SU-DHL-6 (cell line): ENCODE data around the gene LRPAP1.

Experiments
- H2AFZ ChIP-seq: fragments of 200-600 bp; sonication (generic); 2 replicates; pipeline ENCODE4 v1.6.1; 2014; ENCODE audit warnings: low read depth, mild to moderate bottlenecking, moderate library complexity, mixed read lengths, antibody characterized with exemption, low read length; ENCODE audit not compliant: severe bottlenecking
- H3F3A ChIP-seq: fragments of 200-600 bp; shearing (Covaris generic); 2 replicates; pipeline ENCODE4 v1.6.0; 2016; ENCODE audit warnings: antibody characterized with exemption, mild to moderate bottlenecking; ENCODE audit not compliant: insufficient read depth
- H3K27ac ChIP-seq: fragments of 200-600 bp; sonication (generic); 2 replicates; pipeline ENCODE4 v1.5.1; 2016; ENCODE audit warnings: low read depth, mild to moderate bottlenecking, low read length, moderate library complexity, mixed read lengths
- H3K27me3 ChIP-seq: fragments of 200-600 bp; sonication (generic), shearing (Covaris generic); 2 replicates; pipeline ENCODE4 v1.6.0; 2014; ENCODE audit warnings: mild to moderate bottlenecking, low read length
- H3K36me3 ChIP-seq: fragments of 200-600 bp; sonication (generic); 2 replicates; pipeline ENCODE4 v1.6.1; 2014; ENCODE audit warnings: mild to moderate bottlenecking, low read length, mixed read lengths
- H3K4me2 ChIP-seq: fragments of 300-600, 200-600 bp; shearing (Covaris generic), sonication (generic); 2 replicates; pipeline ENCODE4 v1.6.0; 2014; ENCODE audit warnings: low read length, low read depth, mild to moderate bottlenecking; ENCODE audit not compliant: poor library complexity, severe bottlenecking
- H3K4me3 ChIP-seq: fragments of 200-600 bp; sonication (generic); 2 replicates; pipeline ENCODE4 v1.5.1; 2014; ENCODE audit warnings: antibody characterized with exemption, low read length, mild to moderate bottlenecking, mixed read lengths; ENCODE audit not compliant: insufficient read depth, poor library complexity, severe bottlenecking
- H3K79me2 ChIP-seq: fragments of 200-600 bp; sonication (generic); 2 replicates; pipeline ENCODE4 v1.6.1; 2014; ENCODE audit warnings: mild to moderate bottlenecking, low read length, moderate library complexity; ENCODE audit not compliant: insufficient read depth
- H3K9ac ChIP-seq: fragments of 200-600 bp; sonication (generic); 2 replicates; pipeline ENCODE4 v1.7.0; 2014; ENCODE audit warnings: mild to moderate bottlenecking, low read length
- H3K9me2 ChIP-seq: fragments of 200-600 bp; sonication (generic); replicated peaks from 2 replicates; pipeline ENCODE4 v1.6.1; 2014; ENCODE audit warnings: low read length; ENCODE audit not compliant: insufficient read depth
- H3K9me3 ChIP-seq: fragments of 200-600 bp; sonication (generic); 2 replicates; pipeline ENCODE4 v1.6.1; 2014; ENCODE audit warnings: low read length, mixed read lengths; ENCODE audit not compliant: insufficient read depth
- H4K20me1 ChIP-seq: fragments of 200-600 bp; sonication (generic); 2 replicates; pipeline ENCODE4 v1.6.1; 2014; ENCODE audit warnings: low read depth, mild to moderate bottlenecking, antibody characterized with exemption, low read length, moderate library complexity, mixed read lengths
- EZH2phosphoT487 ChIP-seq: fragments of 200-600 bp; sonication (generic), shearing (Covaris generic); conservative IDR thresholded peaks from 2 replicates; pipeline ENCODE4 v1.6.1; 2018; ENCODE audit warnings: mild to moderate bottlenecking, antibody characterized with exemption, low read length, moderate library complexity, mixed read lengths
- TF ChIP-seq, protein P1 (sequence below): fragments of 200-600 bp; sonication (generic); IDR thresholded peaks from one replicate; pipeline ENCODE4 v1.5.1; 2017; ENCODE audit warnings: antibody characterized with exemption, mild to moderate bottlenecking, low read length, moderate library complexity; ENCODE audit not compliant: insufficient read depth, poor library complexity, severe bottlenecking

The LRPAP1 gene

DNA sequence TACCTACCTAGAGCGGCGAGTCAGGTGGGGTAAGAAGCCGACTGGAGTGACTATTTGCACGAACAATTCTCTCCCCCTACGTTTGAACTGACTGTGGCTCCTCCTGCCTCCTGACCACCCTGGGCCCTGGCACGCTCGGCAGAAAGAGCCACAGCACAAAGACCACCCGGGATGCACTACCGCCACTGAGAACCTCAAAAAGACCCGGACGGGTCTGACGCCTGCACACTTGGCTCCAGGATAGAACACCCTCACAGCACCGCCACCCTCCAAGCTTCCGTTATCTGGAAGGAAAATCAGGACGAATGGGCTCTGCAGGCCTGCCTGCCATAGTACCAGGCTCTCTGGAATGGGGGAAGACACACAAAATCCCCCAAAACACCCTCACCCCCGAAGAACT lies 2.2 kb downstream of the LRPAP1 start:
- Histone ChIP-seq H3K9me3 (no peaks in the 10 kb centered on the region), H3F3A (no peaks in the 10 kb centered on the region), H3K9me2 (no peaks in the 10 kb centered on the region), H3K4me2 (no peak overlapping the region), H3K27me3 (no peaks in the 10 kb centered on the region), H4K20me1 (no peaks in the 10 kb centered on the region), H2AFZ (no peak overlapping the region), H3K79me2 (no peaks in the 10 kb centered on the region), H3K27ac (no peak overlapping the region), H3K4me3 (no peak overlapping the region), H3K9ac (no peak overlapping the region), H3K36me3 (no peaks in the 10 kb centered on the region)
- TF ChIP-seq EZH2phosphoT487: no peak
- TF ChIP-seq, protein P1, sequence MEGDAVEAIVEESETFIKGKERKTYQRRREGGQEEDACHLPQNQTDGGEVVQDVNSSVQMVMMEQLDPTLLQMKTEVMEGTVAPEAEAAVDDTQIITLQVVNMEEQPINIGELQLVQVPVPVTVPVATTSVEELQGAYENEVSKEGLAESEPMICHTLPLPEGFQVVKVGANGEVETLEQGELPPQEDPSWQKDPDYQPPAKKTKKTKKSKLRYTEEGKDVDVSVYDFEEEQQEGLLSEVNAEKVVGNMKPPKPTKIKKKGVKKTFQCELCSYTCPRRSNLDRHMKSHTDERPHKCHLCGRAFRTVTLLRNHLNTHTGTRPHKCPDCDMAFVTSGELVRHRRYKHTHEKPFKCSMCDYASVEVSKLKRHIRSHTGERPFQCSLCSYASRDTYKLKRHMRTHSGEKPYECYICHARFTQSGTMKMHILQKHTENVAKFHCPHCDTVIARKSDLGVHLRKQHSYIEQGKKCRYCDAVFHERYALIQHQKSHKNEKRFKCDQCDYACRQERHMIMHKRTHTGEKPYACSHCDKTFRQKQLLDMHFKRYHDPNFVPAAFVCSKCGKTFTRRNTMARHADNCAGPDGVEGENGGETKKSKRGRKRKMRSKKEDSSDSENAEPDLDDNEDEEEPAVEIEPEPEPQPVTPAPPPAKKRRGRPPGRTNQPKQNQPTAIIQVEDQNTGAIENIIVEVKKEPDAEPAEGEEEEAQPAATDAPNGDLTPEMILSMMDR: no peak

DNA sequence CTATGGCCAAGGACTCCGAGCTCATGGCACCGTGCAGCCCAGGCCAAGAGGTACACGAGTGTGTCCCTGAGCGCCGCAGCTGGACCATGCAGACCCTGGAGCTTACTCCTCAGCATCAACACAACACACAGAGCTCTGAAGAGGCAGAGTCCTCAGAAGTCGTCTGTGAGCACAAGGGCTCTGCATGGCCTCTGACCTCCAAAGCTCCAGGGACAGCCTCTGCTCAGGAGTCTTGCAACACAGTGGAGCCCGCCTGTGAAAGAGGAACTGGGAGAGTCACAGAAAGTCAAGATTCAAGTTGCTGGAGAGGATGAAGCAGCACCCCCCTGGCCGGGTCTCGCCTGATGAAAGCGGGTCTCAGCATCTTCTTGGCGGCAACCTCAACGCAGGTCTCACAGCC lies 2.9 kb downstream of the LRPAP1 start:
- no peaks in the 10 kb centered on the region for H3K36me3 ChIP-seq
- TF ChIP-seq, protein P1: no peak
- TF ChIP-seq EZH2phosphoT487: no peak
- H3F3A ChIP-seq: no peaks in the 10 kb centered on the region
- H3K9me3 ChIP-seq: no peaks in the 10 kb centered on the region
- no peak overlapping the region for H3K9ac ChIP-seq
- no peaks in the 10 kb centered on the region for H3K9me2 ChIP-seq
- no peak overlapping the region for H3K4me2 ChIP-seq
- H4K20me1 ChIP-seq: no peaks in the 10 kb centered on the region
- no peak overlapping the region for H3K27ac ChIP-seq
- no peaks in the 10 kb centered on the region for H3K27me3 ChIP-seq
- no peak overlapping the region for H3K4me3 ChIP-seq
- H3K79me2 ChIP-seq: no peaks in the 10 kb centered on the region
- H2AFZ ChIP-seq: no peak overlapping the region

DNA sequence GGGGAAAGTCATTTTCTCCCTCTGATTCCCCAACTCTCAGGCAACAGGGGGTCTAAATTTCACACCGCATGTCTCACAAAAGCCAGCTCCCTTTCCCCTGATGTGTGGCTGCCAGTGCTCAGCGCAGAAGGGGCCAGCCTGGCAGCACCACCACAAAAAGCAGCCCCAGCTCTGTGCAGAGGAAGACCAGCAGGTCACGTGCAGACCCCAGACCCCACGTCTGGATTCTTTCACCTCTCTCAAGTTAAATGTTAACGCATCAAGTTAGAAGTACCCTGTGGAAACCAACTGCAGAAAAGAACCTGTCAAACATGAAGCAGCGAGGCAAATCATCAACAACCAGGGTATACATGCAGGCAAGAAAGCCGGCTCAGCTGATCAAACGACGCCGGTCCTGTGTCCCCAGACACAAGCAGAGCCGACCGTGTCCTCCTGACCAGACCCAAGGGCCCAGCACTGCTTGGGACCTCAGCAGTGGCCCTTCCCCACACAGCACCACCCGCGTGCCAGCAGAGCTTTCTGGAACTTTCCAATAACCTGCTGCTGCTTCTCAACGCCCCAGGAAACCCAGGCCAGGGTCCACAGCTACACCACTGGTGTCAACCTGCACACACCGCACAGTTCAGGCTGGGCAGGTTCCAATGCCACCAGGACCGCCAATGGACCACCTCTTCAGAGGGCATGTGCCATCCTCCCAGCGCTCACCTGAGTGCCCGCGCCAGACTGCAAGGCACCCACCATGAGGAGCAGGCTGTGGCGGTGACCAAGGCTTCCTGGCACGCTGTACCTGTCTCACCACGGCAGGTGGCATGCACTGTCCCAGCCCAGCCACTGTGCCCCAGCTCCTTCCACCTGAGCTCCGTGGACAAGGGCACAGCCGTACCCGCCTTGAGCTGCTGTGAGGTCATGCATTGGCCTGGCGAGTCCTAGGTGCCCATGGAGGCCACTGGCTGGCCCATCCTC lies 4.0 kb downstream of the LRPAP1 start:
- no peak overlapping the region for H3K9ac ChIP-seq

More for the DNA sequence above, 4.0 kb downstream of the LRPAP1 start:
- Histone ChIP-seq H3K27ac (no peak overlapping the region), H3K4me2 (no peak overlapping the region), H3K4me3 (no peak overlapping the region), H3K9me2 (no peaks in the 10 kb centered on the region), H4K20me1 (no peaks in the 10 kb centered on the region), H3F3A (no peaks in the 10 kb centered on the region), H2AFZ (no peak overlapping the region), H3K79me2 (no peaks in the 10 kb centered on the region), H3K27me3 (no peaks in the 10 kb centered on the region), H3K36me3 (no peaks in the 10 kb centered on the region), H3K9me3 (no peaks in the 10 kb centered on the region)
- TF ChIP-seq EZH2phosphoT487: no peak
- TF ChIP-seq, protein P1: no peak
